Natural killer cell (primary cell): ENCODE measurements around the gene P2RY6. TPM values are rescaled to one million over a fixed set of nuclear protein-coding genes. Genes with fewer than 3 reads are reported as not detected.
A peak's percentile ranks its signal among the peaks of the same experiment; 100 is the strongest.

ENCODE experiments used
- ATAC-seq, 3 donors: fragments of 150-1000 bp in 2 of 3; fragments of 200-7000 bp in 1 of 3; cut with Tn5 transposase; 1 replicate in 1 of 3; 2 replicates in 2 of 3; pipeline ENCODE4 v1.10.0; 2021; ENCODE audit warnings: mild to moderate bottlenecking in 2 of 3, moderate library complexity in 2 of 3
- DNase-seq, 2 donors: peaks; one replicate each; pipeline versions ENCODE4 v3.0.0 to v3.0.0-alpha.2; 2013 to 2021; ENCODE audit warnings: mixed read lengths in 1 of 2
- H3K27ac ChIP-seq: one replicate; pipeline ENCODE4 v1.5.1; 2013; ENCODE audit warnings: mild to moderate bottlenecking, low read length
- H3K27me3 ChIP-seq: one replicate; pipeline ENCODE4 v1.6.1; 2013; ENCODE audit warnings: low read length; ENCODE audit not compliant: control insufficient read depth, insufficient read depth
- H3K36me3 ChIP-seq: one replicate; pipeline ENCODE4 v1.6.1; 2013; ENCODE audit warnings: low read length; ENCODE audit not compliant: control insufficient read depth, insufficient read depth
- H3K4me1 ChIP-seq: one replicate; pipeline ENCODE4 v1.6.1; 2013; ENCODE audit warnings: low read length; ENCODE audit not compliant: control insufficient read depth, insufficient read depth
- H3K4me3 ChIP-seq: one replicate; pipeline ENCODE4 v1.5.1; 2013; ENCODE audit warnings: low read length
- H3K9me3 ChIP-seq: one replicate; pipeline ENCODE4 v1.6.1; 2013; ENCODE audit warnings: low read length; ENCODE audit not compliant: control insufficient read depth, insufficient read depth
- H3K27ac Mint-ChIP-seq, 2 donors: one replicate each; pipeline ENCODE4 v1.8.0; 2022; ENCODE audit warnings: mild to moderate bottlenecking in 2 of 2, mixed read lengths in 2 of 2, moderate library complexity in 1 of 2
- H3K27me3 Mint-ChIP-seq, 2 donors: one replicate each; pipeline ENCODE4 v1.8.0; 2022; ENCODE audit warnings: low read depth in 2 of 2, mixed read lengths in 2 of 2
- H3K36me3 Mint-ChIP-seq: one replicate; pipeline ENCODE4 v1.8.0; 2022; ENCODE audit warnings: mixed read lengths
- H3K4me1 Mint-ChIP-seq, 2 donors: one replicate each; pipeline ENCODE4 v1.8.0; 2022; ENCODE audit warnings: mixed read lengths in 2 of 2
- H3K4me3 Mint-ChIP-seq: one replicate; pipeline ENCODE4 v1.8.0; 2022; ENCODE audit warnings: mild to moderate bottlenecking, moderate library complexity, mixed read lengths
- H3K9me3 Mint-ChIP-seq, 2 donors: one replicate each; pipeline ENCODE4 v1.8.0; 2022; ENCODE audit warnings: mixed read lengths in 2 of 2
- whole genome bisulfite sequencing: methylation state at CpG from one replicate; pipeline ENCODE4 v1.1.7; 2013; ENCODE audit warnings: missing lambda C conversion rate; ENCODE audit not compliant: insufficient coverage; 5-methylcytosine and 5-hydroxymethylcytosine counted together
- intact Hi-C: fragments of 100-400 bp; cut with micrococcal nuclease; formaldehyde crosslinking; loops from one replicate; pipeline ENCODE4 v1.14.2; 2022
- total RNA-seq, 4 donors: library from RNA; stranded (reverse); fragments of 120-200 nt in 1 of 4; gene quantifications; one replicate each; pipeline versions ENCODE4 v1.2.3 to v1.2.4, GENCODE V29; 2013 to 2022
- TF ChIP-seq, protein P1 (sequence below): fragments of 200-600 bp; IDR thresholded peaks from one replicate; pipeline ENCODE4 v1.8.0; 2022; ENCODE audit warnings: antibody characterized with exemption

P2RY6 gene
- total RNA-seq, 3 donors from 2014 or later (not counting 1 experiment from before 2014, with no cell fraction given) = 0.24 to 0.40 TPM; not detected in 1

DNA sequence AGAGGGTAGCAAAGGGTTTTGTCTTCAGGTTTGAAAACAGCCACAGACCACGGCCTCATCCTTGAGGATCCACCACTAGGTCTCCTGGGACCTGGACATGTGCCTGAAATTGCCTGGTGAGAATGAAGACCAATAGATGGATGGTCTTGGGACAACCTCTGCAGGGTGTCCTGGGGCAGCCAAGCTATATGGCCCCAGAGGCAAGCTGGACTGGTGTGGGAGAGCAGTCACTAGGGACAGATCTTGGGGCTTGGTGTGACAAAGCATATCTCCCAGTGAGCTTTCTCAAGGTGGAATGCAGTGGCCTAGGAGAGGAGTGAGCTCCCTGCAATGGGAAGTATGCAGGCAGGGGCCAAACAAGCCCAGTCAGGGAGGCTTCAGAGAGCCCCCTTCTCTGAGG, 13.6 kb downstream of the P2RY6 start:
- Histone ChIP-seq H3K4me1 (peaks cover 43% of the 10 kb centered on the region), H3K4me3 (no peak overlapping the region), H3K9me3 (no peaks in the 10 kb centered on the region), H3K36me3 (no peaks in the 10 kb centered on the region), H3K27me3 (no peaks in the 10 kb centered on the region), H3K27ac (no peak overlapping the region)
- Mint-ChIP-seq H3K36me3 (no peaks in the 10 kb centered on the region), H3K4me1 (peaks cover 7 to 16% of the 10 kb centered on the region in 2 donors), H3K9me3 (no peaks in the 10 kb centered on the region), H3K27ac (no peak overlapping the region), H3K4me3 (no peak overlapping the region), H3K27me3 (no peaks in the 10 kb centered on the region)
- 83% methylated on average over 1 of the region's 1 CpG for WGBS
- intact Hi-C loops = no loop called here
- TF ChIP-seq, protein P1, sequence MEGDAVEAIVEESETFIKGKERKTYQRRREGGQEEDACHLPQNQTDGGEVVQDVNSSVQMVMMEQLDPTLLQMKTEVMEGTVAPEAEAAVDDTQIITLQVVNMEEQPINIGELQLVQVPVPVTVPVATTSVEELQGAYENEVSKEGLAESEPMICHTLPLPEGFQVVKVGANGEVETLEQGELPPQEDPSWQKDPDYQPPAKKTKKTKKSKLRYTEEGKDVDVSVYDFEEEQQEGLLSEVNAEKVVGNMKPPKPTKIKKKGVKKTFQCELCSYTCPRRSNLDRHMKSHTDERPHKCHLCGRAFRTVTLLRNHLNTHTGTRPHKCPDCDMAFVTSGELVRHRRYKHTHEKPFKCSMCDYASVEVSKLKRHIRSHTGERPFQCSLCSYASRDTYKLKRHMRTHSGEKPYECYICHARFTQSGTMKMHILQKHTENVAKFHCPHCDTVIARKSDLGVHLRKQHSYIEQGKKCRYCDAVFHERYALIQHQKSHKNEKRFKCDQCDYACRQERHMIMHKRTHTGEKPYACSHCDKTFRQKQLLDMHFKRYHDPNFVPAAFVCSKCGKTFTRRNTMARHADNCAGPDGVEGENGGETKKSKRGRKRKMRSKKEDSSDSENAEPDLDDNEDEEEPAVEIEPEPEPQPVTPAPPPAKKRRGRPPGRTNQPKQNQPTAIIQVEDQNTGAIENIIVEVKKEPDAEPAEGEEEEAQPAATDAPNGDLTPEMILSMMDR = no peak
- no peak for DNase-seq
- ATAC-seq = no peak

DNA sequence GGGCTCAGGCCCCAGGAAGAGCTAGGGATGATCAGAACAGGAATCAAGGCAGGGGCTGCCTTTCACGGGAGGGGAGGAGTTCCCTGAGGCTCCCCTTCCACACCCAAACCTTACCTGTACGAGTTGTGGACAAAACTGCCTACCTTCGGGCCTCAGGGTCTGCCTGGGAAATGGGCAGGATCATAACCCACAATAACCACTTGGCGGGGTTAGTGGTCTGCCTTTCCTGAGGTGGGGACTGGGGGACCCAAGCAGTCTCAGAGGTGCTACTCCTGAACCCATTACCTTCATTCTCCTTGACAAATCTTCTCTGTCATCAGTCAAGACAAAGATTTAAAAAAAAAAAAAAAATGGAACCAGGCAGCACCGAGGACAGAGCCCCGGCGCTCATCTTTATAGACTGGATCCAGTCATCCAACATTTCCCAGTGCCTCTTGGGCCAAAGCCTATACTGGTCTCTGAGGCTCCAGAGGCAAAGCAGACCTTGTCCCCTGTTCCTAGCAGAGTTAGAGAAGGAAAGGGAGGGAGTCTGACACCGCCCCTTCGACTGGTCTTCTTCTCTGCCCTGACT, 14.2 kb downstream of the P2RY6 start:
- Histone ChIP-seq H3K27ac (no peak overlapping the region), H3K27me3 (no peaks in the 10 kb centered on the region), H3K4me3 (no peak overlapping the region), H3K4me1 (peaks cover 39% of the 10 kb centered on the region), H3K9me3 (no peaks in the 10 kb centered on the region), H3K36me3 (no peaks in the 10 kb centered on the region)
- no peaks in the 10 kb centered on the region for H3K9me3 Mint-ChIP-seq
- intact Hi-C loops = no loop called here
- H3K36me3 Mint-ChIP-seq = no peaks in the 10 kb centered on the region
- no peak overlapping the region for H3K27ac Mint-ChIP-seq
- H3K4me1 Mint-ChIP-seq = peaks cover 7 to 15% of the 10 kb centered on the region in 2 donors
- WGBS = 78% methylated on average over 7 of the region's 9 CpGs
- no peak overlapping the region for H3K4me3 Mint-ChIP-seq
- ATAC-seq = no peak
- H3K27me3 Mint-ChIP-seq = no peaks in the 10 kb centered on the region
- TF ChIP-seq, protein P1 = no peak
- DNase-seq = no peak

DNA sequence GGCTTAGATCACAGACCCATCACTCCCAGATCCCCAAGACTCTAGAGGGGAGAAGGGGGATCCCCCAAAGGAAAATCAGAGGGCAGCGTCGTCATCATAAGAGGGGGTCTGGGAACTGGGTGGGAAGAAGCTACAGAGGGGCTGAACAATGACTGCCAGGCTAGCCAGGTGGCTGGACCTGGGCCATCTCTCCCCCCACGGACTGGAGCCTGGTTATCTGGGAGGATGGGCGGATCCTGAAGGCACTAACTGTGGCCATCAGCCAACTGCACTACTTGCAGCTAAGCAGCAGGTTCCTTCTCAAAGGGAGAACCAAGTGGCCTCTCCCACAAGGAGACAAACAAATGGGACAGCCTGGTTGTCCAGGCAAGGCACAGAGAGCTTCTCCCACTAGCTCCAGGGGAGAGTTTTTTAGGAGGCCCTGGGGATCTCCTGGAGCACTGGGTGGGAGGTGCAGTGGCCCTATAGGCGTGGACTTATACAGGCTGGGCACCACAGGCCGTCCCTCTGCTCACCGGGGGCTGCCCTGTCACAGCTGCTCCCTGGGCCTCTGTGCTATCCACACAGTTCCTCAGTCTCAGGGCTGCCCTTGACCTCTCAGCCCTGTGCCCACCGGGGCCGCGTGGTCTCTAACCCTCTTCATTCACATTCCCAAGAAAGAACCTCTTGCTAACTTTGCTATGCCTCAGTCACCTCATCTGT, 15.4 kb downstream of the P2RY6 start:
- DNase-seq (no peak), ATAC-seq (no peak)
- Histone ChIP-seq H3K36me3 (no peaks in the 10 kb centered on the region), H3K4me3 (no peak overlapping the region), H3K9me3 (no peaks in the 10 kb centered on the region), H3K27me3 (no peaks in the 10 kb centered on the region), H3K27ac (peak overlapping the region; percentile 11), H3K4me1 (peaks cover 30% of the 10 kb centered on the region)
- Mint-ChIP-seq H3K27me3 (no peaks in the 10 kb centered on the region), H3K27ac (peak overlapping the region in 1 of 2 donors; percentile 93), H3K4me3 (no peak overlapping the region), H3K4me1 (peaks cover 7 to 15% of the 10 kb centered on the region in 2 donors), H3K36me3 (no peaks in the 10 kb centered on the region), H3K9me3 (no peaks in the 10 kb centered on the region)
- TF ChIP-seq, protein P1 = no peak
- WGBS = 78% methylated on average over 10 of the region's 10 CpGs
- intact Hi-C loops = no loop called here
